ENCODE data around the gene ATP6V0A1.
A peak's percentile ranks its signal among the peaks of the same experiment; 100 is the strongest.

Gene ATP6V0A1

GRCh38 chr17:42564815-42565522, 106.3 kb downstream of the ATP6V0A1 start:
- H3K27ac ChIP-seq = peak overlapping the region; percentile 93
- TF ChIP-seq CTCF (IDR thresholded peaks at IDR 0.05) (no peak), ZFX (IDR thresholded peaks at IDR 0.05; ENCODE audit: borderline replicate concordance) (no peak)

- no peak for TF ChIP-seq ZFX (IDR thresholded peaks at IDR 0.05; ENCODE audit: borderline replicate concordance)
- H3K27ac ChIP-seq = peak overlapping the region; percentile 93
Measured at GRCh38 chr17:42565523-42566214, 107.0 kb downstream of the ATP6V0A1 start.

- TF ChIP-seq CTCF (IDR thresholded peaks at IDR 0.05) (no peak), ZFX (IDR thresholded peaks at IDR 0.05; ENCODE audit: borderline replicate concordance) (no peak)
- H3K27ac ChIP-seq = peak overlapping the region; percentile 93
Measured at GRCh38 chr17:42566215-42566882, 107.7 kb downstream of the ATP6V0A1 start.

DNA sequence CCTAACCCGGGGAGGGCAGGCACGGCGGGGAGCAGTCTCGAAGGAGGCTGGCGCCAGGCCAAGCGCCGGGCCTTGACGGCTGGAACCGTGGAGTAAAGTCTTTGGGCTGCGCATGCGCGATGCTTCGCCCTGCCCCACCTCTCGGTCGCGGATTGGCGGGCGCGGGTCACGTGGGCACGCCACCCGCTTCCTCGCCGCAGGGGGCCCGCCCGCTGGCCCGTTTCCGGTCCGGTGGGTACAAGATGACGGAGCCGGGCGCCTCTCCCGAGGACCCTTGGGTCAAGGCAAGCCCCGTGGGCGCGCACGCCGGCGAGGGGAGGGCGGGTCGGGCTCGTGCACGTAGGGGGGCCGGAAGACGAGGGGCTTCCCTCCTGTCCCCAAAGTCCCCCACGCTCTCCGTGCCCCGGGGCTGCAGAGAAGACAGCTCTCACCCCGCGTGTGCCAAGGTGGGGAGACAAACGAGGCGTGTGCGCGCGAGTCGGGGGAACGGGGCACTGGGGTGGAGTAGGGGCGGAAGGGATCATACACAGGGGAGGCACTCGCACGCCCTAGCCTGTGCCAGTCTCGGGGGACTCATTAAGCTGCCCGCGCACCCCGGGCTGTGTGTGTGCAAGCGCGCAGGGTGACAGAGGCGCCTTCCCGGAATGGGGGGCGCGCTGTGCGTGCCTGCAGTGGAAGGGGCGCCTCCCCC, 108.3 kb downstream of the ATP6V0A1 start, which contains the start of gene MLX:
Gene MLX, plus strand, starts transcription at position 218 of the 691 bp plus-strand sequence. Its CDS starts 25 bp downstream, at position 243.
- peak within 1 kb of the TSS; percentile 93 for H3K27ac ChIP-seq
- TF ChIP-seq ZFX (IDR thresholded peaks at IDR 0.05; ENCODE audit: borderline replicate concordance) (no peak), CTCF (IDR thresholded peaks at IDR 0.05) (no peak)

GRCh38 chr17:42568341-42569111, 109.8 kb downstream of the ATP6V0A1 start:
- TF ChIP-seq ZFX (IDR thresholded peaks at IDR 0.05; ENCODE audit: borderline replicate concordance) = no peak
- peak overlapping the region; percentile 93 for H3K27ac ChIP-seq

GRCh38 chr17:42571435-42572225, 113.0 kb downstream of the ATP6V0A1 start:
- H3K27ac ChIP-seq = peak overlapping the region; percentile 31
- TF ChIP-seq ZFX (IDR thresholded peaks at IDR 0.05; ENCODE audit: borderline replicate concordance) = no peak
- TF ChIP-seq CTCF (IDR thresholded peaks at IDR 0.05) = no peak

All from 22Rv1 (cell line).